IMR-90 (cell line): ENCODE measurements around the gene CLEC16A. TPM values are rescaled to one million over a fixed set of nuclear protein-coding genes. Genes with fewer than 3 reads are reported as not detected.

Source experiments
- ATAC-seq: fragments of 200-7000 bp; cut with Tn5 transposase; 2 replicates; pipeline ENCODE4 v1.9.1; 2020; ENCODE audit warnings: low read depth, mild to moderate bottlenecking, moderate library complexity
- BruUV-seq: library from RNA; stranded (reverse); fragments of 400-500 nt; replicated peaks from 2 replicates; lab custom pipeline; 2021; lab: Mats Ljungman, UMichigan
- CTCF ChIA-PET: fragments of 300-600 bp; formaldehyde crosslinking; extraction: SDS; loops from one replicate; lab custom pipeline; 2021; ENCODE audit warnings: antibody characterized with exemption; lab: Yijun Ruan, JAX
- POLR2A ChIA-PET: fragments of 300-600 bp; sonication (Branson Sonifier 250); formaldehyde crosslinking; loops from one replicate; lab custom pipeline; 2022; ENCODE audit warnings: antibody characterized with exemption; ENCODE audit not compliant: unreplicated experiment; lab: Charles Lee
- DNase-seq: peaks from one replicate; pipeline ENCODE4 v3.0.0; 2013
- H2AFZ ChIP-seq: replicated peaks from 2 replicates; pipeline ENCODE3; 2013; ENCODE audit warnings: low read length, mild to moderate bottlenecking; ENCODE audit not compliant: poor library complexity
- H2AK5ac ChIP-seq: 2 replicates; pipeline ENCODE4 v1.6.1; 2013; ENCODE audit warnings: low read depth, low read length, inconsistent platforms
- H2AK9ac ChIP-seq: replicated peaks from 2 replicates; pipeline ENCODE3; 2013; ENCODE audit warnings: mild to moderate bottlenecking, low read depth, low read length, moderate library complexity; ENCODE audit not compliant: poor library complexity
- H2BK120ac ChIP-seq: 2 replicates; pipeline ENCODE4 v1.6.1; 2013; ENCODE audit warnings: low read depth, low read length, inconsistent platforms
- H2BK15ac ChIP-seq: 3 replicates; pipeline ENCODE4 v1.6.1; 2013; ENCODE audit warnings: low read depth, low read length, inconsistent platforms
- H2BK20ac ChIP-seq: 2 replicates; pipeline ENCODE4 v1.6.1; 2013; ENCODE audit warnings: low read depth, mild to moderate bottlenecking, inconsistent platforms, low read length, moderate library complexity
- H2BK5ac ChIP-seq: 2 replicates; pipeline ENCODE4 v1.6.1; 2013; ENCODE audit warnings: mild to moderate bottlenecking, low read depth, low read length, inconsistent platforms; ENCODE audit not compliant: poor library complexity, severe bottlenecking
- H3K14ac ChIP-seq: replicated peaks from 2 replicates; pipeline ENCODE4 v1.6.1; 2013; ENCODE audit warnings: low read depth, low read length, inconsistent platforms
- H3K18ac ChIP-seq: 2 replicates; pipeline ENCODE4 v1.6.1; 2013; ENCODE audit warnings: low read depth, low read length, control low read depth
- H3K23ac ChIP-seq: 2 replicates; pipeline ENCODE4 v1.6.1; 2013; ENCODE audit warnings: low read depth, low read length, inconsistent platforms
- H3K27ac ChIP-seq: 2 replicates; pipeline ENCODE4 v1.5.1; 2013; ENCODE audit warnings: mild to moderate bottlenecking, control low read depth, low read length; ENCODE audit not compliant: insufficient read depth
- H3K27me3 ChIP-seq: 2 replicates; pipeline ENCODE4 v1.6.1; 2013; ENCODE audit warnings: low read length; ENCODE audit not compliant: control insufficient read depth, insufficient read depth
- H3K36me3 ChIP-seq: 2 replicates; pipeline ENCODE4 v1.6.1; 2013; ENCODE audit warnings: low read length, mixed read lengths; ENCODE audit not compliant: control insufficient read depth, insufficient read depth
- H3K4ac ChIP-seq: 2 replicates; pipeline ENCODE4 v1.6.1; 2013; ENCODE audit warnings: low read depth, low read length, inconsistent platforms
- H3K4me1 ChIP-seq: 2 replicates; pipeline ENCODE4 v1.6.1; 2013; ENCODE audit warnings: low read length, mixed read lengths; ENCODE audit not compliant: control insufficient read depth, insufficient read depth
- H3K4me2 ChIP-seq: 2 replicates; pipeline ENCODE4 v1.6.1; 2013; ENCODE audit warnings: low read depth, mild to moderate bottlenecking, control low read depth, low read length, moderate library complexity
- H3K4me3 ChIP-seq: 2 replicates; pipeline ENCODE4 v1.5.1; 2013; ENCODE audit warnings: low read depth, mild to moderate bottlenecking, control low read depth, low read length, moderate library complexity; ENCODE audit not compliant: insufficient read depth
- H3K56ac ChIP-seq: 2 replicates; pipeline ENCODE4 v1.6.1; 2013; ENCODE audit warnings: low read length, inconsistent platforms; ENCODE audit not compliant: insufficient read depth; ENCODE audit errors: extremely low read depth
- H3K79me1 ChIP-seq, 2 experiments: 2 replicates each; pipeline ENCODE4 v1.6.1; 2013; ENCODE audit warnings: low read length in 2 of 2, inconsistent platforms in 1 of 2, low read depth in 1 of 2
- H3K9ac ChIP-seq: 2 replicates; pipeline ENCODE4 v1.6.1; 2013; ENCODE audit warnings: low read depth, low read length, control low read depth
- H3K9me1 ChIP-seq: 2 replicates; pipeline ENCODE4 v1.6.1; 2013; ENCODE audit warnings: low read length, inconsistent platforms; ENCODE audit not compliant: insufficient read depth
- H3K9me3 ChIP-seq: 2 replicates; pipeline ENCODE4 v1.6.1; 2013; ENCODE audit warnings: low read length; ENCODE audit not compliant: control insufficient read depth, insufficient read depth
- H4K20me1 ChIP-seq: 2 replicates; pipeline ENCODE4 v1.6.1; 2013; ENCODE audit warnings: low read length, inconsistent platforms; ENCODE audit not compliant: insufficient read depth
- H4K5ac ChIP-seq: 2 replicates; pipeline ENCODE4 v1.6.1; 2013; ENCODE audit warnings: mild to moderate bottlenecking, low read depth, low read length, control low read depth
- H4K8ac ChIP-seq, 2 experiments: 2 replicates each; pipeline ENCODE4 v1.6.1; 2013; ENCODE audit warnings: low read depth in 2 of 2, low read length in 2 of 2, control low read depth in 1 of 2, inconsistent platforms in 1 of 2
- H4K91ac ChIP-seq: 2 replicates; pipeline ENCODE4 v1.6.1; 2013; ENCODE audit warnings: low read depth, low read length, inconsistent platforms; ENCODE audit not compliant: insufficient read depth
- BHLHE40 ChIP-seq: fragments of 150-350 bp; IDR thresholded peaks from 2 replicates; pipeline ENCODE4 v1.6.1; 2016; ENCODE audit warnings: mild to moderate bottlenecking, low read depth, low read length
- CEBPB ChIP-seq: IDR thresholded peaks from 2 replicates; pipeline ENCODE4 v1.6.1; 2012; ENCODE audit warnings: low read depth, low read length, improper control_type of control experiment
- CHD1 ChIP-seq: IDR thresholded peaks from 2 replicates; pipeline ENCODE4 v1.6.1; 2012; ENCODE audit warnings: low read depth, low read length, improper control_type of control experiment
- CTCF ChIP-seq: conservative IDR thresholded peaks from 2 replicates; pipeline ENCODE4 v1.5.1; 2012; ENCODE audit warnings: mild to moderate bottlenecking, low read depth, low read length, improper control_type of control experiment
- ELK1 ChIP-seq: fragments of 150-350 bp; IDR thresholded peaks from 2 replicates; pipeline ENCODE4 v1.6.1; 2016; ENCODE audit warnings: low read depth, mild to moderate bottlenecking, low read length, moderate library complexity, borderline replicate concordance
- FOS ChIP-seq: fragments of 150-350 bp; IDR thresholded peaks from 2 replicates; pipeline ENCODE4 v1.6.1; 2016; ENCODE audit warnings: low read depth, low read length
- MAFK ChIP-seq: IDR thresholded peaks from 2 replicates; pipeline ENCODE4 v1.6.1; 2012; ENCODE audit warnings: low read depth, low read length, improper control_type of control experiment
- MXI1 ChIP-seq: IDR thresholded peaks from 2 replicates; pipeline ENCODE4 v1.6.1; 2012; ENCODE audit warnings: low read depth, mild to moderate bottlenecking, low read length, moderate library complexity, borderline replicate concordance
- NFE2L2 ChIP-seq: fragments of 150-350 bp; IDR thresholded peaks from 2 replicates; pipeline ENCODE4 v1.6.1; 2016; ENCODE audit warnings: low read depth, mild to moderate bottlenecking, low read length
- POLR2A ChIP-seq: IDR thresholded peaks from 2 replicates; pipeline ENCODE4 v1.6.1; 2012; ENCODE audit warnings: mild to moderate bottlenecking, low read depth, low read length
- RAD21 ChIP-seq: IDR thresholded peaks from 2 replicates; pipeline ENCODE4 v1.6.1; 2012; ENCODE audit warnings: low read length, improper control_type of control experiment
- RCOR1 ChIP-seq: IDR thresholded peaks from 2 replicates; pipeline ENCODE4 v1.6.1; 2012; ENCODE audit warnings: mild to moderate bottlenecking, low read length, improper control_type of control experiment; ENCODE audit not compliant: insufficient replicate concordance
- RFX5 ChIP-seq: IDR thresholded peaks from 2 replicates; pipeline ENCODE4 v1.8.0; 2012; ENCODE audit warnings: low read depth, mild to moderate bottlenecking, low read length, moderate library complexity
- SMC3 ChIP-seq: fragments of 150-350 bp; IDR thresholded peaks from 2 replicates; pipeline ENCODE4 v1.6.1; 2016; ENCODE audit warnings: low read depth, mild to moderate bottlenecking, antibody characterized with exemption, low read length, moderate library complexity
- USF2 ChIP-seq: fragments of 150-350 bp; IDR thresholded peaks from 2 replicates; pipeline ENCODE4 v1.6.1; 2017; ENCODE audit warnings: mild to moderate bottlenecking, antibody characterized with exemption, low read length, low read depth
- WGBS, 2 experiments: methylation state at CpG; one replicate each; pipeline versions ENCODE4 v1.1.5 to v1.1.7; 2013; ENCODE audit warnings: missing lambda C conversion rate in 2 of 2; ENCODE audit not compliant: insufficient read length in 1 of 2; ENCODE audit errors: extremely low coverage in 2 of 2; 5-methylcytosine and 5-hydroxymethylcytosine counted together
- dilution Hi-C: fragments of 300-500 bp; cut with HindIII; formaldehyde crosslinking; loops from one replicate; pipeline ENCODE4 v1.14.3; 2018; ENCODE audit warnings: low sequenced_read_pairs; ENCODE audit not compliant: unreplicated experiment
- in situ Hi-C: fragments of 300-500 bp; cut with MboI; formaldehyde crosslinking; loops from 3 replicates; pipeline ENCODE4 v1.14.3; 2019; ENCODE audit warnings: low sequenced_read_pairs, inconsistent platforms, mixed read lengths
- intact Hi-C: fragments of 100-400 bp; cut with micrococcal nuclease; formaldehyde crosslinking; loops from 2 replicates; pipeline ENCODE4 v1.10.0; 2022
- polyA plus RNA-seq, 3 experiments: library from polyadenylated mRNA; depleted of rRNA; stranded (reverse); fragments of >200 nt; gene quantifications; 2 replicates each; pipeline ENCODE4 v1.2.3, GENCODE V29; 2012; ENCODE audit warnings: low replicate concordance in 1 of 3
- total RNA-seq: library from RNA; depleted of rRNA; stranded (reverse); fragments of >200 nt; gene quantifications from 2 replicates; pipeline ENCODE4 v1.2.3, GENCODE V29; 2012

Gene CLEC16A
- total and polyA plus RNA-seq, 2 of the 4 experiments (the other 2 are of a cell fraction): 15.9 to 16.5 TPM

- Histone ChIP-seq H2AK9ac (no peak overlapping the region), H2AK5ac (no peak overlapping the region; the same call in 1 of the 2 replicates), H3K56ac (no peak overlapping the region), H2BK20ac (no peak overlapping the region), H2BK15ac (no peak overlapping the region), H3K9ac (no peak overlapping the region), H2AFZ (no peak overlapping the region), H3K79me1 (peaks cover 5 to 15% of the 10 kb centered on the region in 2 experiments; a peak in 1 of 4 replicates), H3K4me3 (no peak overlapping the region), H3K36me3 (peaks cover 26% of the 10 kb centered on the region), H3K4ac (no peak overlapping the region), H3K27me3 (no peaks in the 10 kb centered on the region), H4K5ac (no peak overlapping the region), H2BK120ac (no peak overlapping the region), H2BK5ac (no peak overlapping the region), H3K23ac (no peak overlapping the region), H4K8ac (0 out of 4 replicates have a peak overlapping the region, but pooled peaks of 1 of the 2 experiments have one; percentile 3), H3K18ac (no peak overlapping the region), H3K9me1 (peaks cover 11% of the 10 kb centered on the region; the same call in 1 of the 2 replicates), H4K20me1 (no peaks in the 10 kb centered on the region), H3K27ac (no peak overlapping the region), H3K4me1 (peaks cover 5% of the 10 kb centered on the region), H3K9me3 (peaks cover 7% of the 10 kb centered on the region), H3K14ac (no peak overlapping the region), H4K91ac (peak overlapping the region; percentile 11; the same call in 1 of the 2 replicates), H3K4me2 (no peak overlapping the region)
- DNase-seq (no peak), ATAC-seq (no peak)
- in situ Hi-C loops: no loop called here
- ChIA-PET POLR2A (no interaction called here), CTCF (interaction anchor here (0.5 kb wide), 1 partner anchor 551 kb away, joined by 5 read pairs; no protein-coding TSS in a partner anchor)
- intact Hi-C loops: no loop called here
- no TSS peak for BruUV-seq
- 100% methylated on average over 5 of the region's 9 CpGs; no CpG with 5 or more reads in 1 of the 2 experiments for WGBS, 2 experiments
- dilution Hi-C loops: no loop called here
- TF ChIP-seq RCOR1: no peak
- no peak for TF ChIP-seq CTCF
- no peak for TF ChIP-seq CHD1
- no peak for TF ChIP-seq NFE2L2
- TF ChIP-seq MXI1: no peak
- no peak for TF ChIP-seq SMC3
- TF ChIP-seq MAFK: no peak
- TF ChIP-seq BHLHE40: no peak
- no peak for TF ChIP-seq ELK1
- no peak for TF ChIP-seq RAD21
- no peak for TF ChIP-seq FOS
- no peak for TF ChIP-seq POLR2A
- no peak for TF ChIP-seq CEBPB
- TF ChIP-seq USF2: no peak
- TF ChIP-seq RFX5: no peak
Measured at GRCh38 chr16:11024333-11025053, 80.1 kb downstream of the CLEC16A start.
